Liver (tissue), 9 donors: ENCODE results near the gene FAAP100. TPM values are rescaled to one million over a fixed set of nuclear protein-coding genes. Genes with fewer than 3 reads are reported as not detected.

ENCODE experiments used
- DNase-seq: peaks from one replicate; pipeline ENCODE4 v3.0.0-alpha.2; 2017; ENCODE audit warnings: low spot score
- H3K27ac ChIP-seq, 2 donors: one replicate each; pipeline ENCODE4 v1.7.0; 2013; ENCODE audit warnings: inconsistent platforms in 2 of 2, low read length in 2 of 2, control low read depth in 1 of 2, low read depth in 1 of 2, mild to moderate bottlenecking in 1 of 2
- H3K27me3 ChIP-seq, 4 donors: one replicate each; pipeline versions ENCODE4 v1.6.1 to v1.7.0; 2013; ENCODE audit warnings: low read length in 3 of 4, inconsistent platforms in 1 of 4, mild to moderate bottlenecking in 1 of 4, moderate library complexity in 1 of 4; ENCODE audit not compliant: control insufficient read depth in 4 of 4, insufficient read depth in 4 of 4
- H3K36me3 ChIP-seq, 4 donors: one replicate each; pipeline versions ENCODE4 v1.6.1 to v1.7.0; 2013; ENCODE audit warnings: low read length in 3 of 4, mild to moderate bottlenecking in 3 of 4, low read depth in 1 of 4, moderate library complexity in 1 of 4; ENCODE audit not compliant: control insufficient read depth in 4 of 4, insufficient read depth in 3 of 4
- H3K4me1 ChIP-seq, 4 donors: one replicate each; pipeline versions ENCODE4 v1.6.1 to v1.7.0; 2013; ENCODE audit warnings: low read length in 3 of 4, mild to moderate bottlenecking in 3 of 4, moderate library complexity in 1 of 4; ENCODE audit not compliant: control insufficient read depth in 4 of 4, insufficient read depth in 4 of 4
- H3K4me3 ChIP-seq, 3 donors: one replicate each; pipeline versions ENCODE4 v1.6.1 to v1.7.0; 2013; ENCODE audit warnings: low read length in 3 of 3, control low read depth in 1 of 3, low read depth in 1 of 3, mild to moderate bottlenecking in 1 of 3
- H3K9ac ChIP-seq, 2 donors: one replicate each; pipeline ENCODE4 v1.7.0; 2013; ENCODE audit warnings: low read length in 2 of 2, mild to moderate bottlenecking in 2 of 2, moderate library complexity in 2 of 2, control low read depth in 1 of 2, low read depth in 1 of 2
- H3K9me3 ChIP-seq, 4 donors: one replicate each; pipeline versions ENCODE4 v1.6.1 to v1.7.0; 2013; ENCODE audit warnings: low read length in 3 of 4; ENCODE audit not compliant: control insufficient read depth in 4 of 4
- ATF3 ChIP-seq: IDR thresholded peaks from 2 replicates; pipeline ENCODE4 v1.6.1; 2016; ENCODE audit warnings: antibody characterized with exemption
- CTCF ChIP-seq: fragments of 150-350 bp; IDR thresholded peaks from 2 replicates; pipeline ENCODE4 v1.5.1; 2017; ENCODE audit warnings: improper control_type of control experiment, low read depth, low read length; ENCODE audit not compliant: missing input control
- FOXA1 ChIP-seq: IDR thresholded peaks from 2 replicates; pipeline ENCODE4 v1.6.1; 2016; ENCODE audit warnings: antibody characterized with exemption
- FOXA2 ChIP-seq: IDR thresholded peaks from 2 replicates; pipeline ENCODE4 v1.6.1; 2016; ENCODE audit warnings: antibody characterized with exemption
- GABPA ChIP-seq, 2 donors: IDR thresholded peaks in 1 of 2; conservative IDR thresholded peaks in 1 of 2; 2 replicates each; pipeline ENCODE4 v1.6.1; 2016; ENCODE audit warnings: antibody characterized with exemption in 2 of 2, mild to moderate bottlenecking in 1 of 2, moderate library complexity in 1 of 2
- HNF4A ChIP-seq, 2 donors: conservative IDR thresholded peaks; 2 replicates each; pipeline ENCODE4 v1.6.1; 2016; ENCODE audit warnings: antibody characterized with exemption in 2 of 2, mild to moderate bottlenecking in 2 of 2
- HNF4G ChIP-seq: IDR thresholded peaks from 2 replicates; pipeline ENCODE4 v1.6.1; 2016; ENCODE audit warnings: antibody characterized with exemption
- JUND ChIP-seq, 2 donors: IDR thresholded peaks; 2 replicates each; pipeline ENCODE4 v1.6.1; 2016; ENCODE audit warnings: antibody characterized with exemption in 2 of 2
- MAX ChIP-seq: IDR thresholded peaks from 2 replicates; pipeline ENCODE4 v1.6.1; 2016; ENCODE audit warnings: antibody characterized with exemption
- RAD21 ChIP-seq, 2 donors: IDR thresholded peaks; 2 replicates each; pipeline ENCODE4 v1.6.1; 2016; ENCODE audit warnings: antibody characterized with exemption in 2 of 2, mild to moderate bottlenecking in 2 of 2
- REST ChIP-seq: IDR thresholded peaks from 2 replicates; pipeline ENCODE4 v1.6.1; 2016; ENCODE audit warnings: antibody characterized with exemption, mild to moderate bottlenecking
- RXRA ChIP-seq, 2 donors: IDR thresholded peaks; 2 replicates each; pipeline ENCODE4 v1.6.1; 2017 to 2018; ENCODE audit warnings: antibody characterized with exemption in 2 of 2, mild to moderate bottlenecking in 1 of 2
- SP1 ChIP-seq: IDR thresholded peaks from 2 replicates; pipeline ENCODE4 v1.6.1; 2018; ENCODE audit warnings: antibody characterized with exemption, mild to moderate bottlenecking
- TAF1 ChIP-seq: conservative IDR thresholded peaks from 2 replicates; pipeline ENCODE4 v1.6.1; 2016; ENCODE audit warnings: antibody characterized with exemption, mild to moderate bottlenecking
- YY1 ChIP-seq: IDR thresholded peaks from 2 replicates; pipeline ENCODE4 v1.6.1; 2016; ENCODE audit warnings: antibody characterized with exemption, mild to moderate bottlenecking
- ZBTB33 ChIP-seq: IDR thresholded peaks from 2 replicates; pipeline ENCODE4 v1.6.1; 2016; ENCODE audit warnings: antibody characterized with exemption
- WGBS: extraction: QIAGEN DNeasy Blood & Tissue Kit; methylation state at CpG from one replicate; pipeline ENCODE4 v1.1.7; 2013; 5-methylcytosine and 5-hydroxymethylcytosine counted together
- polyA plus RNA-seq, 2 donors: library from polyadenylated mRNA; stranded (reverse) in 1 of 2; unstranded in 1 of 2; fragments of 200-250 nt in 1 of 2; fragments of >200 nt in 1 of 2; fragmentation: Nextera tagmentation in 1 of 2; extraction: Ambion mirVana in 1 of 2; gene quantifications; one replicate each; pipeline versions ENCODE4 v1.2.1 to v1.2.3, GENCODE V29; 2013 to 2015
- total RNA-seq, 2 donors: library from RNA; depleted of rRNA; stranded (reverse); fragments of >200 nt; gene quantifications; one replicate each; pipeline ENCODE4 v1.2.3, GENCODE V29; 2014
- donor health status: healthy.
- donor health status: healthy.
- donor health status: healthy.
- donor health status: healthy.
- donor health status: healthy.

FAAP100 gene
- total and polyA plus RNA-seq, 4 donors = 8.1 to 14.7 (median 9.7) TPM

GRCh38 chr17:81557276-81558114 is 5.3 kb upstream of the FAAP100 start:
- no peak for DNase-seq
- Histone ChIP-seq H3K36me3 (peaks cover 14 to 45% (median 18%) of the 10 kb centered on the region in 4 donors), H3K9ac (no peak overlapping the region), H3K27me3 (no peaks in the 10 kb centered on the region), H3K9me3 (no peaks in the 10 kb centered on the region), H3K27ac (no peak overlapping the region), H3K4me3 (no peak overlapping the region), H3K4me1 (peaks cover 5 to 16% (median 12%) of the 10 kb centered on the region in 4 donors)
- no peak for TF ChIP-seq SP1
- no peak for TF ChIP-seq FOXA1
- no peak for TF ChIP-seq ATF3
- TF ChIP-seq HNF4A (conservative IDR thresholded peaks at IDR 0.05) = no peak
- no peak for TF ChIP-seq FOXA2
- no peak for TF ChIP-seq GABPA (IDR thresholded peaks at IDR 0.05 in 1 of 2, conservative IDR thresholded peaks at IDR 0.05 in 1 of 2)
- no peak for TF ChIP-seq RAD21 (IDR thresholded peaks at IDR 0.05)
- TF ChIP-seq HNF4G = no peak
- no peak for TF ChIP-seq CTCF
- no peak for TF ChIP-seq ZBTB33
- WGBS = 89% methylated on average over 21 of the region's 21 CpGs

GRCh38 chr17:81556863-81557262 is 4.7 kb upstream of the FAAP100 start:
- peaks cover 5 to 16% (median 12%) of the 10 kb centered on the region in 4 donors for H3K4me1 ChIP-seq
- WGBS = 89% methylated on average over 6 of the region's 6 CpGs
- H3K27me3 ChIP-seq = no peaks in the 10 kb centered on the region
- DNase-seq = no peak
- TF ChIP-seq YY1 (no peak), MAX (no peak), RXRA (IDR thresholded peaks at IDR 0.05) (no peak), GABPA (IDR thresholded peaks at IDR 0.05 in 1 of 2, conservative IDR thresholded peaks at IDR 0.05 in 1 of 2) (no peak), TAF1 (no peak), JUND (IDR thresholded peaks at IDR 0.05) (no peak), SP1 (no peak), HNF4G (no peak), REST (no peak), FOXA1 (no peak)
- H3K36me3 ChIP-seq = peaks cover 14 to 44% (median 18%) of the 10 kb centered on the region in 4 donors
- no peaks in the 10 kb centered on the region for H3K9me3 ChIP-seq
- no peak overlapping the region for H3K27ac ChIP-seq
- no peak overlapping the region for H3K4me3 ChIP-seq
- no peak overlapping the region for H3K9ac ChIP-seq
